K562 (cell line): ENCODE measurements around the gene FRMD4A.

Experiments used
- MTF1 ChIP-seq: fragments of 250-450 bp; sonication (Bioruptor Pico); IDR thresholded peaks from 2 replicates; pipeline ENCODE4 v1.9.0; 2021; ENCODE audit warnings: moderate library complexity, mild to moderate bottlenecking, inconsistent platforms, borderline replicate concordance
- STAG1 ChIP-seq: sonication (generic); formaldehyde crosslinking; IDR thresholded peaks from 2 replicates; pipeline ENCODE4 v1.5.0; 2020; ENCODE audit warnings: missing genetic modification reagents, borderline replicate concordance
- TF ChIP-seq, protein P1 (sequence below): sonication (generic); formaldehyde crosslinking; IDR thresholded peaks from 2 replicates; pipeline ENCODE4 v1.8.1; 2023; ENCODE audit warnings: mild to moderate bottlenecking, missing genetic modification reagents

- TF ChIP-seq MTF1 (CRISPR knock-in tag), result no peak
- TF ChIP-seq, protein P1, sequence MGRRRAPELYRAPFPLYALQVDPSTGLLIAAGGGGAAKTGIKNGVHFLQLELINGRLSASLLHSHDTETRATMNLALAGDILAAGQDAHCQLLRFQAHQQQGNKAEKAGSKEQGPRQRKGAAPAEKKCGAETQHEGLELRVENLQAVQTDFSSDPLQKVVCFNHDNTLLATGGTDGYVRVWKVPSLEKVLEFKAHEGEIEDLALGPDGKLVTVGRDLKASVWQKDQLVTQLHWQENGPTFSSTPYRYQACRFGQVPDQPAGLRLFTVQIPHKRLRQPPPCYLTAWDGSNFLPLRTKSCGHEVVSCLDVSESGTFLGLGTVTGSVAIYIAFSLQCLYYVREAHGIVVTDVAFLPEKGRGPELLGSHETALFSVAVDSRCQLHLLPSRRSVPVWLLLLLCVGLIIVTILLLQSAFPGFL (CRISPR knock-in tag), result no peak
- no peak for TF ChIP-seq STAG1 (CRISPR knock-in tag)
These were observed 692.8 kb downstream of the FRMD4A start for GRCh38 chr10:13637894-13638293.
